DMS153 treated with DMSO at 0.1 percent for 48 hours (cell line): ENCODE measurements around the gene HOXC9.

Experiments
- DNase-seq: peaks from one replicate; lab custom pipeline; 2025; ENCODE audit not compliant: unreplicated experiment; lab: John Stamatoyannopoulos, UW

The HOXC9 gene

GRCh38 chr12:53975479-53976152, 24.3 kb upstream of the HOXC9 start:
- no peak for DNase-seq

GRCh38 chr12:53976172-53976822, 23.7 kb upstream of the HOXC9 start:
- DNase-seq, result no peak

- DNase-seq, result no peak
Observed at GRCh38 chr12:53976823-53977595, 23.0 kb upstream of the HOXC9 start.

- DNase-seq, result no peak
Observed at GRCh38 chr12:53977596-53978445, 22.1 kb upstream of the HOXC9 start.

- no peak for DNase-seq
Observed at GRCh38 chr12:53978477-53979356, 21.2 kb upstream of the HOXC9 start.

DNA sequence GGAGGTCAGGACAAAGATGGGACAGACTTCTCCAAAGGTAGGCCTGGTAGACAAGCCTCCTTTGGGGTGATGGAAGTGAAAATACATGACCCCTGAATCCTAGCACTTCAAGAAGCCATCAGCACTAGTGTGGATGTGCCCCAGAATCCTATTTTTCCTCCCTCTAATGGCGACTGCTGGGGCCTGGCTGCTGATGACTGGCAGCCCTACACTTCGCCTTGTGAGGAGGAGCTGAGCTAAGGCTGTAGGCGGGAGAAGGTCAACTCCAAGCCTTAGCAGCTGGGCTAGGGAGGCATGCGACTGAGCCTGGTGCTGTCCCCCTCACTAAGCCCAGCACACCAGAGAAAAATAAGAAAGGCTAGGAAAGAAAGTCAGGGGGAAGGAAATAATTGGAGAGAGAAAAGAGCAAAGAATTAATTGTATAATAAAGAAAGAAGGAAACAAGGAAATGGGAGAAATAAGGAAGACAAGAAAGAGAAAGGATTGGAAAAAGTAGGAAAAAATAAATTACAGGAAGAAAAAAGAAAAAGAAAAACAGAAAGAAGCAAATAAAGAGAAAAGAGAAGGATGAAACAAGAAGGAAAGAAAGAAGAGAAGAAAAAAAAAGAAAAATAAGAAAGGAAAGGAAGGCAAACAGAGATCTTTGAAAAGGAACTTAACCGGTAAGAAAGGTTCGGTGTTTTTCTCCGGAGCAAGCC, 19.7 kb upstream of the HOXC9 start:
- no peak for DNase-seq

DNA sequence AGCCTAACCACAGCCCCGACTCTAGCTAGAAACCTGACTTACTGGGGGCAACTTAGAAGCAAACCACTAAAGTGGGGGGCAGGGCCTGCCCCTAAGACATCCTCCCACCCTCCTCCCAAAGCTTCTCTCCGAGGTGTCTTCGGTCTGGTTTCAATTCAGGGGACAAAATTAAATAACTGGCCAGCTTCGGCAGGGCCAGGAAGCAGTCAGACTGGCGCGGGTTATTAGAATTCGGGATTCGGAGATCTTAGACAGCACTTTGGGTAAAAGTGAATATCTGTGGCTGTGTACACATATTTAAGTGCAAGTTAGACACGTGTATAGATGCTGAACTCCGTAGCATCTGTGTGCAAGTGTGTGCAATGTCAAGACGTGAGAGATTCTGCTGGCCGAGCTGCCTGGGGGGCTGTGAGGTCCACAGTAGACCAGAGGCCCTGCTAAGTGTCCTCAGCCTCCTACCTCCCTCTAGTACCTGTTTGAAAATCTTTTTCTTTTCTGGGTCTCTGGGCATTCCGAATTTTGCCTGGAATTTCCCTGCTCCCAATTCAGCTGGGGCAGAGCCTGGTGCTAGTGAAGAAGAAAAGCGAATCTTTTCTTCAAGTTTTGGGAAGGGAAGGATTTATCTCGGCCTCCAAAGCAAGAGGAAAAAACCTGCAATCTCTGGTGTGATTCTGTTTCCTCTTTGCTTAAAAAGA, 19.0 kb upstream of the HOXC9 start:
- no peak for DNase-seq

DNA sequence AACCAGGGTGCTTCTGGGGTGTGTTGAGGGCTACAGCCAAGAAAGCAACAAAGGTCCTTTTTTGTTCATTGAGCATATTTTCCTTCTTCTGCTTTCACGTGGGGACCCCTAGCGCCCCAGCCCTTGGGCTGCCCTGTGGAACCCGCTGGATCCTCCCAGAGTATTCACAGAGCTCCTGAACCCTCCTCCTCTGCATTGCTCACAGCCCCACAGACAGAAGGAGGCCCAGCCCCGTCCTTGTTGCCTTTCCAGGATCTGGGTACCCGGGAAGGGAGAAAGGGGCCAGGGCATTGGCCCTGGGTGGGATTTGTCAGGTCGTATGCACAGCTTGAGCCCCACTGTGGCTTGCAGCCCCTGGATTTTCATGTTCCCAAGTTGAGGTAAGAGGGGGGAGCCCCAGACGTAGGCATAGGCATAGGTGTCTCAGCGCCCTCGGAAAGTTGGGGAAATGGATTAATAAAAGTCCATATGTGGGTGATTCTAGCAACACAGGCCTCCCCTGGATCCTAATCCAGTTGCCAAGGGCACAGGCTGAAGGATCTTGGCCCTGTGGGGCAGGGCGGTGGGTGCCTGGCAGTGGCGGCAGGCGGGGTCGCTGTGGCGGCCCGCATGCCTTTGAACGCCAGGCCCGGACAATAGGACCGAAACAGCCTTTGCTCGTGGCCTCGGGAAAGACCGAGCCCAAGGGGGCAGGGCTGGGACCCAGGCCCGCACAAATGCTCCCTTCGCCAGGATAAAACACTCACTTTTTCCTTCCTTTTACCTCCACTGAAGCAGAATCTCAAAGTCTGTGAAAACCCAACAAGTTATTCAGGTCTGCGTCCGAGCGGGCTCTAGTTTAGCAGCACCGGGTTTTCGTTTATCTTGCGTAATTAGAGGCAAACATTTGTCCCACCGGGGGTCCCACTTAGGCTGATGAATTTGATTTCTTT, 18.1 kb upstream of the HOXC9 start:
- no peak for DNase-seq

DNA sequence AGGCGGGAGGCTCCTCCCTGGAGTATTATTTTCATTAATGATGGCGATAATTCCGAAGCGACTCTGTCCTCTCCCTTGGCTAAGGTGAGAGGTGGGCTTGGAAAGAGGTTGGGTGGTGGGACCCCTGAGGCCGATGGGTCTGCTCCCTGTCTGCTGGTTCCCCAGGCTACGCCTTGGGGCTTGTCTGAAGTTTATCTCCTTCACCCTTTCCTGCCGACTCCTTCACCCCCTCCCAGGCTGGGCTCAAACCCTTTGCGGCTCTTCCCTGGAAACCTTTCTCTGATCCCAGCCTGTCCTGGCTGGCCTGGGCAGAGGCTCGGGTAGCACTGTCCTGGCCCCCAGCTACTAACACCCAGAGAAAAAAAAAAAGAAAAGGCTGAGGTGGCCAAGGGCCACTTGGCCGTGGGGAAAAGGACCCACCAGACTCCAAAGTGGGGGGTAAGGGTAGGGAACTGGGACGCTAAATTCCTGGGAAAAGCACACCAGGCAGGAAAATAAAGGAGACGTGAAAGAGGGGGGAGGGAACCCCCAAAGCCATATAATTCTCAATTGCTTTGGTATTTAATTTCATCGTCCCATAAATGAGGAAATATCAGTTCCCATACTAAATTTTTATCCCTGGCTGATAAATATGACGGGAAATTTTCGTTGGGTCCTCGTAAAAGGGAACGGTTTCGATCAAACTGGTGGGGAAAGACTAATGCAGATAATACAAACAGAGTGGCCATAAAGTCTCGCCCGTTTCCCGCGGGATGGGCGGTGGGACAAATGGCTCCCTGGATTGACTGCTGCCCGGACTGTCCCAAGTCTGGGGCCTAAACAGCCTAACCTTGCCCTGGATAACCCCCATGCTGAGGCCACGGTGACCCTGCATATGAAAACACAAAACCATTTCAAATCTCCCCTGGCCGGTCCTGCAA, 17.1 kb upstream of the HOXC9 start:
- DNase-seq, result no peak

GRCh38 chr12:53983568-53983949, 16.4 kb upstream of the HOXC9 start:
- DNase-seq, result no peak

DNA sequence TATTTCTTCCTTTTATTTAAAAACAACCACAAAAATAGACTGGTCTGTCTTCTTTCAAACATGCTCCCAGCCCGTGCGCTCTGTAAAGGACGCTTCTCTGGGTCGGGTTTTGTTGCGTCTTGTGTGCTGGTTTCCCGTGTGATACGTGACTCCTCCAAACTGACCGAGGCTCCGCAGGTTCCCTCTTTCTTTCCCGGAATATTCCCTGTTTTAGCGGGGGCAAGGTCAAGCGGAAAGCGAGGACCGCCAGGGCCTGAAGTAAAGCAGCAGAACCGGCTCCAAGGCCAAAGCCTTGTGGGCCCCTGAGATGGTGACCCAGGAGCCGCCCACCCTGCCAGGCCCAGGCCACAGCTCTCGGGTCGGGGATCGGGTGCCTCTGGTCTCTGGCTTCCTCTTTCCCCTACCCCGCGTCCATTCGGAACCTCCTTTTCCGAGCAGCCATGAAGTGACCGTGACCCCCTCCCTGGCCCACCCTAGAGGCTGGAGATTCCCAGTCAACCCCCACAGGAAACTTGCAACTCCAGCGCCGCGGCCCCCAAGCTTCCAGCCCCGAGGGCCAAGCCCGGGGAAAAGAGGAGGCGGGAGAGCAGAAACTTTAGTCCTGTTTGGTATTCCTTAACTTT, 15.9 kb upstream of the HOXC9 start:
- no peak for DNase-seq

DNA sequence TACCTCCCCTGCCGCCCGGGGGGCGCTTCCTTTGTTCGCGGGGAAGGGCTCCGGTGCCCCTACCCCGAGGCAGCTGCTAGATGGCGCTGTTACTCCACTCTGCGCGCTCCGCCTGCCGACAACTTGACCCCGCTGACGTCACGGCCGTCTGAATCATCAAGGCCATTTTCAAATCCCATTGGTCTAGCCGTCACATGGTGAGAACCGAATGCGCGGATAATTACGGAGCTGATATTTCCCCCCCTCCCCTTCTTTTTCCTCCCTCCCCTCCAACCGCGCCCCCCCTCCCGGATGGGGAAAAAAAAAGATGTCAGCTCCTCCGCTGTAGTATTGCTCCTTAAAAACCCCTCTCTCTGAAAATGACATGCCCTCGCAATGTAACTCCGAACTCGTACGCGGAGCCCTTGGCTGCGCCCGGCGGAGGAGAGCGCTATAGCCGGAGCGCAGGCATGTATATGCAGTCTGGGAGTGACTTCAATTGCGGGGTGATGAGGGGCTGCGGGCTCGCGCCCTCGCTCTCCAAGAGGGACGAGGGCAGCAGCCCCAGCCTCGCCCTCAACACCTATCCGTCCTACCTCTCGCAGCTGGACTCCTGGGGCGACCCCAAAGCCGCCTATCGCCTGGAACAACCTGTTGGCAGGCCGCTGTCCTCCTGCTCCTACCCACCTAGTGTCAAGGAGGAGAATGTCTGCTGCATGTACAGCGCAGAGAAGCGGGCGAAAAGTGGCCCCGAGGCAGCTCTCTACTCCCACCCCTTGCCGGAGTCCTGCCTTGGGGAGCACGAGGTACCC, 14.9 kb upstream of the HOXC9 start, which contains the start of gene HOXC10:
Gene HOXC10 (plus strand): TSS at position 246 of the 791 bp plus-strand sequence. CDS start 114 bp downstream, at position 360.
- peak; percentile 54 for DNase-seq

DNA sequence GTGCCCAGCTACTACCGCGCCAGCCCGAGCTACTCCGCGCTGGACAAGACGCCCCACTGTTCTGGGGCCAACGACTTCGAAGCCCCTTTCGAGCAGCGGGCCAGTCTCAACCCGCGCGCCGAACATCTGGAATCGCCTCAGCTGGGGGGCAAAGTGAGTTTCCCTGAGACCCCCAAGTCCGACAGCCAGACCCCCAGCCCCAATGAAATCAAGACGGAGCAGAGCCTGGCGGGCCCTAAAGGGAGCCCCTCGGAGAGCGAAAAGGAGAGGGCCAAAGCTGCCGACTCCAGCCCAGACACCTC, 14.3 kb upstream of the HOXC9 start:
- DNase-seq, result no peak

GRCh38 chr12:53985994-53986685, 13.8 kb upstream of the HOXC9 start:
- no peak for DNase-seq
